GM10248 (cell line): ENCODE data around the gene CLIP3.
A peak's percentile ranks its signal among the peaks of the same experiment; 100 is the strongest.

Experiments
- CTCF ChIA-PET: fragments of 300-600 bp; sonication (Branson Sonifier 250); formaldehyde crosslinking; extraction: SDS; loops from one replicate; lab custom pipeline; 2021; ENCODE audit warnings: antibody characterized with exemption; lab: Yijun Ruan, JAX
- POLR2A ChIA-PET: fragments of 350-650 bp; sonication (Branson Sonifier 250); formaldehyde crosslinking; extraction: SDS; loops from one replicate; lab custom pipeline; 2020; ENCODE audit warnings: antibody characterized with exemption; lab: Yijun Ruan, JAX
- DNase-seq: peaks from one replicate; pipeline ENCODE4 v3.0.0; 2012; ENCODE audit errors: extremely low spot score
- CTCF ChIP-seq: IDR thresholded peaks from 2 replicates; pipeline ENCODE4 v1.5.1; 2012; ENCODE audit warnings: mild to moderate bottlenecking, low read depth; ENCODE audit errors: extremely low read depth, missing control alignments, control extremely low read depth

The CLIP3 gene

DNA sequence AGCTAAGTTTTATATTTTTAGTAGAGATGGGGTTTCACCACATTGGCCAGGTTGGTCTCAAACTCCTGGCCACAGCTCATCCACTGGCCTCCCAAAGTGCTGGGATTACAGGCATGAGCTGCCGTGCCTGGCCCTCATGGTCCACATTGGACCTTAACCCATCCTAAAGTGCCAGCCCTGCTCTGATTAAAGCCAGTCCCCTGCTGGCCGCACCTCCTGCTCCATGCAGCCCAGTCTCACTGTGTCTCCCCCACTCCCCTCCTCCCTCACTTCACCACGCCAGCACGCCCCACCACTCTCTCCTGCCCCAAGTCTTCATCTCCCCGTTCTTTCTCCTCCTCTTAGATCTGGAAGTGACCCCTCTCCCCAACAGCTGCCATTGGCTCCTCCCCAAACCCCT lies 54.4 kb downstream of the CLIP3 start:
- ChIA-PET CTCF (no interaction called here), POLR2A (no interaction called here)
- DNase-seq, result no peak
- TF ChIP-seq CTCF, result no peak

GRCh38 chr19:35977446-35978222 lies 55.0 kb downstream of the CLIP3 start:
- TF ChIP-seq CTCF, result peak; percentile 18
- ChIA-PET POLR2A (no interaction called here), CTCF (interaction anchor here (1.1 kb wide), 1 partner anchor 9 kb away, joined by 3 read pairs; no protein-coding TSS in a partner anchor)
- DNase-seq, result no peak

DNA sequence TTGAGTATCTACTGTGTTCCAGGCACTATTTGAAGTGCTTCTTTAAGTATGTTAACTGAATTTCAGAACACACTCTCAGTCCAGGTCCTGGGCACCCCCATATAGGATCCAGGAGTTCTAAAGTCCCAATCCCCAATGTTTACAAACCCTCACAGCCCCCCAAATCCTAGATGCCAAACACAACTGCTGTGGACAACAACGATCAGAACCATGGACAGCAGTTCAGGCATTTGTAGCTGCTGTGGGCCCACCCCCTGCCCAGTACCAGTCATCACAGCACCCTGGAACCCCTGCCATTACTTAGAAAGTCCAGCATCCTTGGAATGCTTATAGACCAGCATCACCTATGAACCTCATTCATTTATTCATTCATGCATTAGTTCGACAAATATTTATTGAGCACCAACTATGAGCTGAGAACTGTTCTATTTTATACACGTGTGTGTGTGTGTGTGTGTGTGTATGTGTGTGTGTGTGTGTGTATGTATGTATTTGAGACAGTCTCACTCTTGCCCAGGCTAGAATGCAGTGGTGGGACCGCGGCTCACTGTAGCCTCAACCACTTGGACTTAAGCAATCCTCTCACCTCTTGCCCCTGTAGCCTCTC lies 57.0 kb downstream of the CLIP3 start:
- TF ChIP-seq CTCF, result no peak
- ChIA-PET POLR2A (no interaction called here), CTCF (no interaction called here)
- DNase-seq, result no peak

- ChIA-PET POLR2A (no interaction called here), CTCF (no interaction called here)
- DNase-seq, result no peak
- no peak for TF ChIP-seq CTCF
These were observed 59.2 kb downstream of the CLIP3 start for GRCh38 chr19:35973487-35973886.

- TF ChIP-seq CTCF, result no peak
- ChIA-PET POLR2A (no interaction called here), CTCF (interaction anchor here (0.9 kb wide), 1 partner anchor 112 kb away, joined by 3 read pairs; no protein-coding TSS in a partner anchor)
- DNase-seq, result no peak
These were observed 65.9 kb downstream of the CLIP3 start for GRCh38 chr19:35966771-35967170.
